Lower lobe of right lung (tissue), 2 donors: ENCODE data around the gene CLCN1. TPM values are rescaled to one million over a fixed set of nuclear protein-coding genes. Genes with fewer than 3 reads are reported as not detected.

Source experiments
- ATAC-seq, 2 donors: fragments of 200-7000 bp; cut with Tn5 transposase; one replicate each; pipeline ENCODE4 v1.9.1; 2020 to 2022; ENCODE audit warnings: mild to moderate bottlenecking in 2 of 2, moderate library complexity in 2 of 2
- DNase-seq: peaks from one replicate; pipeline ENCODE4 v3.0.0-alpha.2; 2020
- H3K27ac ChIP-seq: fragments of 200-600 bp; one replicate; pipeline ENCODE4 v1.8.0; 2022
- H3K27me3 ChIP-seq: fragments of 200-600 bp; one replicate; pipeline ENCODE4 v1.8.0; 2022; ENCODE audit warnings: low read depth
- H3K36me3 ChIP-seq: fragments of 200-600 bp; one replicate; pipeline ENCODE4 v1.8.0; 2022; ENCODE audit warnings: mild to moderate bottlenecking
- H3K4me1 ChIP-seq: fragments of 200-600 bp; one replicate; pipeline ENCODE4 v1.8.0; 2022
- H3K4me3 ChIP-seq: fragments of 200-600 bp; one replicate; pipeline ENCODE4 v1.8.0; 2022; ENCODE audit warnings: mild to moderate bottlenecking
- H3K9me3 ChIP-seq: fragments of 200-600 bp; one replicate; pipeline ENCODE4 v1.8.0; 2022
- intact Hi-C: fragments of 100-400 bp; cut with DNase I; formaldehyde crosslinking; loops from one replicate; pipeline ENCODE4 v1.11.0; 2022
- total RNA-seq: library from RNA; stranded (reverse); fragmentation: NEBNext Ultra II Directional; extraction: Animal tissue kit (Norgen Biotek cat#: 25700); gene quantifications from one replicate; pipeline ENCODE4 v1.2.1, GENCODE V29; 2021
- TF ChIP-seq, protein P1 (sequence below): fragments of 200-600 bp; IDR thresholded peaks from one replicate; pipeline ENCODE4 v1.8.0; 2022; ENCODE audit warnings: antibody characterized with exemption, mild to moderate bottlenecking
- donor health status: DM: no; HTN: yes; CAD: no; lungs with severe emphysema.

The CLCN1 gene
- total RNA-seq, 1 donor from 2014 or later, result not detected

DNA sequence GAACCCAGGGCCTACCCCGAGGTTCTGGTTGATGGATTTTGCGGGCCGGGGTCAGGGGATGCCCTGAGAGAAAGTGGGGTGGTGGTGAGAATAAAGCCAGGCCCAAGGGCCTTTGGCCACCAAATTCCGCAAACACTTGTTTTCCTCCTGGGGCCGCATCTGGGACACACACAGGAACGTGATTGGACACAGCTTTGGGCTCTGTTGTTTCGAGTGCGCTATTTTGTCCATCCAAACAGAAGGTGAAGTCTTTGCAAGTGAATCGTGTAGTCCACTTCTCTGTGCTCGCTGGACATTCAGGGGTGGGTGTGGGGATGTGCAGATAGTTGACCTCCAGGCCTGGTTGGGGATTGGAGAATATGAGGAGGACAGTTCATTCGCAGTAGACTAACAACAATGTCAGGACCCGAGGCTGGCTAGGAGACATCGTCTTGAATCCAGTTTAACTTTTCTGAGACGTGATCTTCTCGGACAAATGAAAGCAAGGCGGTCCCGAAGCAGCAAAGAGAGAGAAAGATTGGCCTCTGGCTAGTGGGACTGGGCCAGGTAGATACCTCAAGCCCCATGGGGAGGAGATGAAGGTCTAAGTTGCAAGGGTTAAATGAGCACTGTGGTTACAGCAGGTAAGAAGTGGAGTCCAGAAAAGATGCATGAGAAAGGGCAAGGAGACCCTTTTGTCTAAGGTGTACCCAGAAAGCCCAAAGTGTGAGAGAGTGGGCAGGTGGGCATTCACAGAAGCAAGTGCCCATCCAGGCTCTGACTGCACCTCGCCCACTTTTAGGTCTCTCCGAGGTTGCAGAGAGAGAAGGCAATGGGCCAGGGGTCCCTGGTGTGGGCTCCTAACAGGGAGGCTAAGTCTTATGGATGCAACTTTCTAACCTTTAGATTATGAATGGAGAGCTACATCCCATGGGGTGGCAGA is 47.4 kb downstream of the CLCN1 start:
- ATAC-seq (no peak), DNase-seq (no peak)
- Histone ChIP-seq H3K9me3 (no peaks in the 10 kb centered on the region), H3K27me3 (peaks cover 42% of the 10 kb centered on the region), H3K4me1 (peaks cover 14% of the 10 kb centered on the region), H3K4me3 (peak overlapping the region; percentile 60), H3K27ac (no peak overlapping the region), H3K36me3 (no peaks in the 10 kb centered on the region)
- TF ChIP-seq, protein P1, sequence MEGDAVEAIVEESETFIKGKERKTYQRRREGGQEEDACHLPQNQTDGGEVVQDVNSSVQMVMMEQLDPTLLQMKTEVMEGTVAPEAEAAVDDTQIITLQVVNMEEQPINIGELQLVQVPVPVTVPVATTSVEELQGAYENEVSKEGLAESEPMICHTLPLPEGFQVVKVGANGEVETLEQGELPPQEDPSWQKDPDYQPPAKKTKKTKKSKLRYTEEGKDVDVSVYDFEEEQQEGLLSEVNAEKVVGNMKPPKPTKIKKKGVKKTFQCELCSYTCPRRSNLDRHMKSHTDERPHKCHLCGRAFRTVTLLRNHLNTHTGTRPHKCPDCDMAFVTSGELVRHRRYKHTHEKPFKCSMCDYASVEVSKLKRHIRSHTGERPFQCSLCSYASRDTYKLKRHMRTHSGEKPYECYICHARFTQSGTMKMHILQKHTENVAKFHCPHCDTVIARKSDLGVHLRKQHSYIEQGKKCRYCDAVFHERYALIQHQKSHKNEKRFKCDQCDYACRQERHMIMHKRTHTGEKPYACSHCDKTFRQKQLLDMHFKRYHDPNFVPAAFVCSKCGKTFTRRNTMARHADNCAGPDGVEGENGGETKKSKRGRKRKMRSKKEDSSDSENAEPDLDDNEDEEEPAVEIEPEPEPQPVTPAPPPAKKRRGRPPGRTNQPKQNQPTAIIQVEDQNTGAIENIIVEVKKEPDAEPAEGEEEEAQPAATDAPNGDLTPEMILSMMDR, result no peak
- intact Hi-C loops, result no loop called here

DNA sequence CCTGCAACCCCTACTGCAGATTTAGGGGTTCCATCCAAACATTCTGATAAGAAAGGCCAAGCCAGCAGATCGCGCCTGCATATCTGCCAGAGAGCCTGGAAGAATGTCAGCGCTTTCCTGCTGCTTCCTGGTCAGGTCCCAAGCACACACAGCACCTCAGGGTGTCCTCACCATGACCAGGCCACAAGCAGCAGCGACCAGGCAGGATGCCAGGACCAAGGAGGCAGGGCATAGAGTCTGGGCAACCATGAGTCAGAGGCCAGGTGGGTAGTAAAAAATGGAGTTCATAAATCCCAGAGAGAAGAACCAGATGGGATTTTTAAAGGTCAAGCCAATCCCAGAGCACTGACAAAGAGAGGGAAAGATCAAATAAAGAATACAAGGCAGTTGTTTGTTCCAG is 52.1 kb downstream of the CLCN1 start:
- TF ChIP-seq, protein P1, result no peak
- Histone ChIP-seq H3K36me3 (no peaks in the 10 kb centered on the region), H3K27me3 (peaks cover 21% of the 10 kb centered on the region), H3K27ac (no peak overlapping the region), H3K4me3 (no peak overlapping the region), H3K9me3 (no peaks in the 10 kb centered on the region), H3K4me1 (peaks cover 2% of the 10 kb centered on the region)
- DNase-seq (no peak), ATAC-seq (no peak)
- intact Hi-C loops, result no loop called here

DNA sequence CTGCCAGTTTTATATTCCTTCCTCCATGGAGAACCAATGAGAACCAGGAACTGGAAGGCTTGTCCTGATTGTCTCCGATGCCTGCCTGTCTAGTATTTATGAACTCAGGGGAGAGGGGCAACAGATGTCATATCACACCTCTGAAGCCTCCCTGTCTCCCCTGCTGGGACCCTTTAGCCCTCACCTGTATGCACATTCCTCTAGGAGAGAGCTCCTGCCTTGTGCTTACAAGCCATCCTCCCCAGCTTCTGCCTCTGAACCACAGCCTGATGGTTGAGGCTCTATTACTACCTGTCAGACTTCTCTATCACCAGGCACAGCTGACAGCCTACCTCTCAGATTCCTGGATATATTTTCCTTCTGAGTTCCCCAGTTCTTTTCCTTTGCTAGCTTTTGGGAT is 52.5 kb downstream of the CLCN1 start:
- no peak overlapping the region for H3K4me3 ChIP-seq
- intact Hi-C loops, result no loop called here
- H3K4me1 ChIP-seq, result no peaks in the 10 kb centered on the region
- no peaks in the 10 kb centered on the region for H3K36me3 ChIP-seq
- no peak overlapping the region for H3K27ac ChIP-seq
- ATAC-seq (no peak), DNase-seq (no peak)
- H3K9me3 ChIP-seq, result no peaks in the 10 kb centered on the region
- TF ChIP-seq, protein P1, result no peak
- H3K27me3 ChIP-seq, result peaks cover 17% of the 10 kb centered on the region

DNA sequence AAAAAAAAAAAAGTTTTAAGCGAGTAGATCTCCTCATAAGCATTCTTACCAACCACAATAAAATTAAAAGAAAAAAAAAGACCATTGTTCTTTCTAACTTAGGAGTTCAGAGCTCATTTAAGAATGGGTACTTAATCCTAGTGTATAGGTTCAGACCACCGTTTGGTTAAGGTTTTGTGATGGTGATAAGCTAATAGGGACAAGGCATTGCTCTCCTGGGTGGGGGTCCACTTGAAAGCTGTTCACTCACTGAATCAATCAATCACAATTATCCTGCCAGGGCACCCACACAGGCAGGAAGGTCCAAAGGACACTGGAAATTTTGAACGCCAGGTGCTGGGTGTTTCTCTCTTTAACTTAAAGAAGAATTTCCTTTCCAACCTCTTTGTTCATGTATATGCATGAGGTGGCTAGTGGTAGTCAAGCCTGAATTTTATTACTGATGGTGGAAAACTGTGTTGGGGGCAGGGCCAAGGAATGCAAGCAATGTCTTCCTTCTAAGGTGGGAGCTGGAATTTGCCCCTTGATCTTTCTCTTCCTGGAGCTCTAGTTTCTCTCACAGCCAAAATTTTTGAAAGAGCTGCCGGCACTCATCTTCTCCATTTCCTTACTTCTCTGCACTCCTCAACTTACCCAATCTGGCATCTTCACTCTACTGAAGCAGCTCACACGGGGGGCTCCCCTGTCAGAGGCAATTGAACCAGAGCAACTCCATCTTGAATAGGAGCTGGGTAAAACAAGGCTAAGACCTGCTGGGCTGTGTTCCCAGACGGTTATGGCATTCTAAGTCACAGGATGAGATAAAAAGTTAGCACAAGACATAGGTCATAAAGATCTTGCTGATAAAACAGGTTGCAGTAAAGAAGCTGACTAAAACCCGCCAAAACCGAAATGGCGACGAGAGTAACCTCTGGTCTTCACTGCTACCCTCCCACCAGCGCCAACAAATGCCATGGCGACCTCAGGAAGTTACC is 54.1 kb downstream of the CLCN1 start:
- Histone ChIP-seq H3K27me3 (peaks cover 6% of the 10 kb centered on the region), H3K27ac (no peak overlapping the region), H3K36me3 (no peaks in the 10 kb centered on the region), H3K9me3 (no peaks in the 10 kb centered on the region), H3K4me3 (no peak overlapping the region), H3K4me1 (peaks cover 8% of the 10 kb centered on the region)
- DNase-seq (no peak), ATAC-seq (no peak)
- TF ChIP-seq, protein P1, result no peak
- intact Hi-C loops, result no loop called here

DNA sequence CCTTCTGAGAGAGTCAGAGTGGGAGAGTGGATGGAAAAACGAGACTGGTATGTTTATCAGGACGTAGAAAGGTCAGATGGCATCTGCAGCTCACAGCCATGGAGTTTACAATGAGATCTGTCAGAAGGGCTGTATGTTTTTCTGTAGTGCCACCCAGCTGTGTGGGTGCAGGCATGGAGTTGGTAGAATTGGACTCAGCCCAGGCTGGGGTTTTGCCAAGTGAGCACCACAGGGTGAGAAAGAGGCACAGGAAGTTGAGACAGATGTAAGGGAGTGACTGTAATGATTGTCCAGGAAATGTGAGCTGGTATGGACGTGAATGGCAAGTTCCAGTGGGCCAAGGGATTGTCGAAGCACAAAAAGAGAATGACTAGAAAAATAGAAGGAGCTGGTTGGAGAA is 56.2 kb downstream of the CLCN1 start:
- no peak overlapping the region for H3K4me3 ChIP-seq
- H3K27ac ChIP-seq, result no peak overlapping the region
- no peaks in the 10 kb centered on the region for H3K27me3 ChIP-seq
- peak; percentile 73 for DNase-seq
- peak; percentile 59 to 64 for ATAC-seq
- peaks cover 25% of the 10 kb centered on the region for H3K4me1 ChIP-seq
- no peaks in the 10 kb centered on the region for H3K9me3 ChIP-seq
- intact Hi-C loops, result no loop called here
- TF ChIP-seq, protein P1, result no peak
- no peaks in the 10 kb centered on the region for H3K36me3 ChIP-seq
